ENCODE data around the gene CIRBP. TPM values are rescaled to one million over a fixed set of nuclear protein-coding genes. Genes with fewer than 3 reads are reported as not detected.

CIRBP gene
- total RNA-seq, 2 donors from 2014 or later = 282 to 301 TPM

DNA sequence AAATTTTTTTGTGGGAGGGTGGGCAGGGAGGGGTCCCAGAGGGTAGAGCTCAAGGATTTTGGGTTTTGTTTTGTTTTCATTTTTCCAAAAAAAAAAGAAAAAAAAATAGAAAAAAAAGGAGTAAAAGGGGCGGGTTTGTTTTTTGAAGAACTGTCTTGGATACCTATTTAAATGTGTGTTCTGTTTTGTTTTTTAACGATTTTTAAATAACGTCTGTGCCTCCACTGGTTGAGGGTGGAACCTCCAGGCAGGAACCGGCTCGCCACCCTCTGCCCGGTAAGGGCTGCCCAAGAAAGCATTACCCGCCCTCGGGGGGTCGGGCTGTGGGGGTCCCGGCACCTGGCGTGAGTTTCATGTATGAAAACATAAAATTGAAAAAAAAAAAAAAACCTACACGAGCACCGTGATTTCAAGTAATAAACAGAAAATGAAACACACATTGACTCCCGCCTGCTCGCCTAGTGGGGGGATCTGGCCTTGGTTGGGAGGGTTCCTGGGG lies 10.4 kb upstream of the CIRBP start:
- Histone ChIP-seq H3K27ac (ENCODE audit: low read depth, low read length) (peak overlapping the region; percentile 86), H3K36me3 (ENCODE audit: control insufficient read depth, insufficient read depth, low read length) (peaks cover 44% of the 10 kb centered on the region), H3K9me3 (ENCODE audit: control insufficient read depth, low read length) (no peaks in the 10 kb centered on the region), H3K4me3 (ENCODE audit: low read length) (no peak overlapping the region), H3K4me1 (ENCODE audit: control insufficient read depth, insufficient read depth, low read length) (peaks cover 15% of the 10 kb centered on the region), H3K27me3 (ENCODE audit: control insufficient read depth, insufficient read depth, low read length, poor library complexity, severe bottlenecking) (no peaks in the 10 kb centered on the region), H3K9ac (ENCODE audit: extremely low read depth, low read length, poor library complexity, severe bottlenecking) (no peak overlapping the region)
- Mint-ChIP-seq H3K4me1 (peaks cover 34% of the 10 kb centered on the region), H3K27me3 (ENCODE audit: insufficient read depth) (no peaks in the 10 kb centered on the region), H3K27ac (peak overlapping the region; percentile 90), H3K36me3 (ENCODE audit: low read depth) (peaks cover 41% of the 10 kb centered on the region), H3K9me3 (no peaks in the 10 kb centered on the region), H3K4me3 (peak overlapping the region; percentile 28)
- TF ChIP-seq, protein P1, sequence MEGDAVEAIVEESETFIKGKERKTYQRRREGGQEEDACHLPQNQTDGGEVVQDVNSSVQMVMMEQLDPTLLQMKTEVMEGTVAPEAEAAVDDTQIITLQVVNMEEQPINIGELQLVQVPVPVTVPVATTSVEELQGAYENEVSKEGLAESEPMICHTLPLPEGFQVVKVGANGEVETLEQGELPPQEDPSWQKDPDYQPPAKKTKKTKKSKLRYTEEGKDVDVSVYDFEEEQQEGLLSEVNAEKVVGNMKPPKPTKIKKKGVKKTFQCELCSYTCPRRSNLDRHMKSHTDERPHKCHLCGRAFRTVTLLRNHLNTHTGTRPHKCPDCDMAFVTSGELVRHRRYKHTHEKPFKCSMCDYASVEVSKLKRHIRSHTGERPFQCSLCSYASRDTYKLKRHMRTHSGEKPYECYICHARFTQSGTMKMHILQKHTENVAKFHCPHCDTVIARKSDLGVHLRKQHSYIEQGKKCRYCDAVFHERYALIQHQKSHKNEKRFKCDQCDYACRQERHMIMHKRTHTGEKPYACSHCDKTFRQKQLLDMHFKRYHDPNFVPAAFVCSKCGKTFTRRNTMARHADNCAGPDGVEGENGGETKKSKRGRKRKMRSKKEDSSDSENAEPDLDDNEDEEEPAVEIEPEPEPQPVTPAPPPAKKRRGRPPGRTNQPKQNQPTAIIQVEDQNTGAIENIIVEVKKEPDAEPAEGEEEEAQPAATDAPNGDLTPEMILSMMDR (conservative IDR thresholded peaks at IDR 0.05) = no peak
- no peak for DNase-seq
- WGBS, 2 experiments (ENCODE audit: insufficient coverage in 1 of 2, insufficient read length in 1 of 2) = 20 to 84% methylated on average over 1 to 13 of the region's 15 CpGs

DNA sequence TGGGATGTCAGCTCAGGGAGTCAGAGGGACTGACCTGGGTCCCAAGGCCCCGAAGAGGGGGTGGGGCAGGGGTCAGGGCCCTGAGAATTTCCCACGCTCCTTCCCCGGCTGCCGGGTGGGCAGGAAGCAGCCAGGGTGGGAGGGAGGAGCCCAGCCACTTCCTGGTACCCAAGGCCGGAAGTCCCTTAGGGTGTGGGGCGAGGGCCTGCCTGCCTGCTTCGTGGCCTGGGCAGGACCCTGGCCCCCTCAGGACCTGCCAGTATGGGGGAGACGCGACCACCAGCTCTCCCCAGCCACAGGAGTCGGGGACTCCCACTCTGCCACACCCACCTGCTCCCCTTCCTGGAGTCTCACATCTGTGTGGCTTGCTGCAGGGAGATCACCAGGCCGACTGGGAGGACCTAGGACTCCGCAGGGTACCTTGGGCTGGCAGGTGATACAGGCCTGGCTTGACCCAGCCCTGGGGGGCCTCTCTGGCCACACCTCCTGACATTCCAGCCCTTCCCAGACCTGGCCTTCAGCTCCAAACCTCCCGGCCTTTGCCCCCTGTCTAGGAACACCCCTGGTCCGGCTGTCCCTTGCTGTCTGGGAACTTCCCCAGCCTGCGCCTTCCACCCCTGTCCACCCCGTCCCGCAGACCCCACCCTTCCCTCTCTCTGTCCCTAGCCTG lies 9.8 kb upstream of the CIRBP start:
- peak overlapping the region; percentile 28 for H3K4me3 Mint-ChIP-seq
- H3K27ac Mint-ChIP-seq = peak overlapping the region; percentile 90
- H3K4me1 ChIP-seq (ENCODE audit: control insufficient read depth, insufficient read depth, low read length) = peaks cover 14% of the 10 kb centered on the region
- peak overlapping the region; percentile 26 for H3K9ac ChIP-seq (ENCODE audit: extremely low read depth, low read length, poor library complexity, severe bottlenecking)
- WGBS, 2 experiments (ENCODE audit: insufficient coverage in 1 of 2, insufficient read length in 1 of 2) = 40 to 42% methylated on average over 11 to 17 of the region's 17 CpGs
- peaks cover 40% of the 10 kb centered on the region for H3K36me3 Mint-ChIP-seq (ENCODE audit: low read depth)
- no peaks in the 10 kb centered on the region for H3K27me3 Mint-ChIP-seq (ENCODE audit: insufficient read depth)
- TF ChIP-seq, protein P1 (conservative IDR thresholded peaks at IDR 0.05) = no peak
- DNase-seq = peak; percentile 92
- no peaks in the 10 kb centered on the region for H3K27me3 ChIP-seq (ENCODE audit: control insufficient read depth, insufficient read depth, low read length, poor library complexity, severe bottlenecking)
- peaks cover 34% of the 10 kb centered on the region for H3K4me1 Mint-ChIP-seq
- no peak overlapping the region for H3K4me3 ChIP-seq (ENCODE audit: low read length)
- peaks cover 38% of the 10 kb centered on the region for H3K36me3 ChIP-seq (ENCODE audit: control insufficient read depth, insufficient read depth, low read length)
- H3K9me3 Mint-ChIP-seq = no peaks in the 10 kb centered on the region
- H3K27ac ChIP-seq (ENCODE audit: low read depth, low read length) = peak overlapping the region; percentile 86
- no peaks in the 10 kb centered on the region for H3K9me3 ChIP-seq (ENCODE audit: control insufficient read depth, low read length)

DNA sequence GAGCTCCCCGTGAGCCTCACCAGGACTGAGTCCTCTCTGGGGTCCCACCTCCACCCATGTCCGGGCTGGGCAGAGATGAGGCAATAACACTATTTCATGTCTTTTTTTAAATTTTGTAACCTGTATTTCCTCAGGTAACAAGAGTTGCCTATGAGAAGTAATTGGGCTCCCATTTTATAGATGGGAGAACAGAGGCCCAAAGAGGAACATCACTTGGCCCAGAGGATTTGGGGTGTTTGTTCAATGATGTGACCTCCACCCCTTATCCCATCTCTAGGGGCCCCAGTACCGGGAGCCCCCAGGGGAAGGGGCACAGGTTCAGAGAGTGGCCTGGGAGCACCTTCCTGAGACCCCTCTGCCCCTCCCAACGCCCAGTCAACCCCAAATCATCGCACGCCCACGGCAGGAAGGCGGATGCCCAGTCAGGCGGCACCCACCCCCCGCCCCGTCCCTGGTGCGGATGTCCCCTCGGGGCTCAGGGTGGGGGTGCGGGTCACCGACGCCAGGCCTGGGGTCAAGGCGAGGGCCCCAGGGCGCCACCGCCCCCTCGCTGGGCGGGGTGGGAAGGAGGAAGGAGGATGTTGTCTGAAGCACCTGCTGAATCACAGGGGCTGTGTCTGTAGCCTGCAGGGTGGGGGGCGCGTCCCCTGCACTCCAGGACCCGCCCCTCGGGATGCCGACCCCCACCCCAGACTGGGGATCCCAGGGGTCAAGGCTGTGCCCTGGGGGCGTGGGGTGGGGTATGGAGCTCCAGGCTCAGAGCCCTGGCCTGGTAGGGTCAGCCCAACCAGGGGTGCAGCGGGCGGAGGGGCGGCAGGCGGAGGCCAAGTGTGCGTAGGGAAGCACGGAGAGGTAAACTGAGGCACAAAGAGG lies 9.0 kb upstream of the CIRBP start:
- no peaks in the 10 kb centered on the region for H3K27me3 Mint-ChIP-seq (ENCODE audit: insufficient read depth)
- peak overlapping the region; percentile 86 for H3K27ac ChIP-seq (ENCODE audit: low read depth, low read length)
- H3K9me3 ChIP-seq (ENCODE audit: control insufficient read depth, low read length) = no peaks in the 10 kb centered on the region
- 37 to 38% methylated on average over 10 to 33 of the region's 33 CpGs for WGBS, 2 experiments (ENCODE audit: insufficient coverage in 1 of 2, insufficient read length in 1 of 2)
- H3K4me3 Mint-ChIP-seq = peak overlapping the region; percentile 70
- peak overlapping the region; percentile 90 for H3K27ac Mint-ChIP-seq
- no peak overlapping the region for H3K4me3 ChIP-seq (ENCODE audit: low read length)
- TF ChIP-seq, protein P1 (conservative IDR thresholded peaks at IDR 0.05) = no peak
- DNase-seq = no peak
- peaks cover 17% of the 10 kb centered on the region for H3K4me1 ChIP-seq (ENCODE audit: control insufficient read depth, insufficient read depth, low read length)
- H3K9me3 Mint-ChIP-seq = no peaks in the 10 kb centered on the region
- peak overlapping the region; percentile 26 for H3K9ac ChIP-seq (ENCODE audit: extremely low read depth, low read length, poor library complexity, severe bottlenecking)
- H3K36me3 ChIP-seq (ENCODE audit: control insufficient read depth, insufficient read depth, low read length) = peaks cover 31% of the 10 kb centered on the region
- H3K27me3 ChIP-seq (ENCODE audit: control insufficient read depth, insufficient read depth, low read length, poor library complexity, severe bottlenecking) = no peaks in the 10 kb centered on the region
- H3K4me1 Mint-ChIP-seq = peaks cover 36% of the 10 kb centered on the region
- peaks cover 32% of the 10 kb centered on the region for H3K36me3 Mint-ChIP-seq (ENCODE audit: low read depth)

All from endodermal cell (in vitro differentiated cells).